IPS-18c (cell line): ENCODE measurements around the gene METTL16.

ENCODE experiments used
- H3K4me3 ChIP-seq: 2 replicates; pipeline ENCODE4 v1.7.0; 2013; ENCODE audit warnings: low read depth, mild to moderate bottlenecking, low read length, moderate library complexity; ENCODE audit not compliant: insufficient read depth
- H3K9me3 ChIP-seq: one replicate; pipeline ENCODE4 v1.6.1; 2013; ENCODE audit warnings: mild to moderate bottlenecking, low read length, moderate library complexity; ENCODE audit not compliant: control insufficient read depth, insufficient read depth

The METTL16 gene

GRCh38 chr17:2395258-2396181 lies 116.2 kb downstream of the METTL16 start:
- Histone ChIP-seq H3K4me3 (no peak overlapping the region), H3K9me3 (no peaks in the 10 kb centered on the region)

DNA sequence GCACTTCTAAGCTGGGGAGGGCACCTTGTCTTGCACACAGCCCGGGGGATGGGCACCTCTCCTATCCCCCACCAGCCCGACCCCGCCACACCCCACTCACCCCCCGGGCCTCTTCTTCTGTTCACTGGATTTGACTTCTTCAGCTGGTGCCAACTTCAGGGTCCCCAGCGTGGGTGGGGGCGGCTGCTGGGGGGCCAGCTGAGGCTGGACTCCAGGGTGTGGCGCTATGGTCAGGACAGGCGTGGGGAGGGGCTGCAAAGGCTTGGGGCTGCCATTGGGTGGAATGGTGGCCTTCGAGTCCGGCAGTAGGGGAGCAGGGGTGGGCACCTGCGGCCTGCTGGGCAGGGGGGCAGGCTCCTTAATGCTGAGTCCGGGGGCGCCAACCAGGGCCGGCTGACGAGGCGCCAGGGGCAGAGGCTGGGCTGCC lies 116.9 kb downstream of the METTL16 start:
- H3K4me3 ChIP-seq, result 0 out of 2 replicates have a peak overlapping the region, but pooled peaks have one; percentile 34

DNA sequence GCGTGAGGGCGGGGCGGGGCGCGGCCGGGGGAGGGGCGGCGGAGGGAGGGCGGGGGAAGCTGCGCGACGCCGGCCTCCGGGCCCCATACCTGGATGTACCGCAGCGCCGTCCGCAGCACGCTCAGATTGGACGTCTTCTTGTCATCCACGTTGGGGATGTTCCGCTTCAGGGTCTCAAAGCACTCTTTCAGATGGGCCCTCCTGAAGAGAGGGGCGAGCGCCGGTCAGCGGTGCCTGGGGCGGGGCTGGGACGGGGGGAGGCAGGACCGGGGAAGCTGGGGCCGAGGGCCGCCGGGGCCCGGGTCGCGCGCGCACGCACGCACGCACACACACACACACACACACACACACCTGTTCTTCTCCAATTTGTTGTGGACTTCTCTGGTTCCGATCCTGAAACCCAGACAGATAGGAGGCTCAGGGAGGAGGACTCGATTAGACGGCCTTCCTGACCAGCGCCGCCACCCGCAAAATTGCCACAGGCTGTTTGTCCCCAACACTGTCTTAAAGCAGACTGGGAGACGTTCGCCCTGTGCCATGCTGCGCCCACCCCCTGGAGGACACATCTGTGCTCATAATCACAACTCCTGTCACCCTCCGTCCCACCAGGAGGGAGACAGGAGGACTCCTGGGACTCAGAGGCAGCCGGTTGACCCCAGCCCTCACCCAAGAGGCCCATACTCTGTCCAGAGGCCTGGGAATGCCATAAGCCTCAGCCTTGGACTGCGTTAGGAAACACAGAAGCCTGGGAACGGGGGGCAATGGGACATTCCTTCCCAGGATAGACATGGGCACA lies 117.5 kb downstream of the METTL16 start:
- H3K9me3 ChIP-seq, result no peaks in the 10 kb centered on the region
- peak overlapping the region; percentile 34 for H3K4me3 ChIP-seq

More for the DNA sequence above, 116.9 kb downstream of the METTL16 start:
- H3K9me3 ChIP-seq, result no peaks in the 10 kb centered on the region

DNA sequence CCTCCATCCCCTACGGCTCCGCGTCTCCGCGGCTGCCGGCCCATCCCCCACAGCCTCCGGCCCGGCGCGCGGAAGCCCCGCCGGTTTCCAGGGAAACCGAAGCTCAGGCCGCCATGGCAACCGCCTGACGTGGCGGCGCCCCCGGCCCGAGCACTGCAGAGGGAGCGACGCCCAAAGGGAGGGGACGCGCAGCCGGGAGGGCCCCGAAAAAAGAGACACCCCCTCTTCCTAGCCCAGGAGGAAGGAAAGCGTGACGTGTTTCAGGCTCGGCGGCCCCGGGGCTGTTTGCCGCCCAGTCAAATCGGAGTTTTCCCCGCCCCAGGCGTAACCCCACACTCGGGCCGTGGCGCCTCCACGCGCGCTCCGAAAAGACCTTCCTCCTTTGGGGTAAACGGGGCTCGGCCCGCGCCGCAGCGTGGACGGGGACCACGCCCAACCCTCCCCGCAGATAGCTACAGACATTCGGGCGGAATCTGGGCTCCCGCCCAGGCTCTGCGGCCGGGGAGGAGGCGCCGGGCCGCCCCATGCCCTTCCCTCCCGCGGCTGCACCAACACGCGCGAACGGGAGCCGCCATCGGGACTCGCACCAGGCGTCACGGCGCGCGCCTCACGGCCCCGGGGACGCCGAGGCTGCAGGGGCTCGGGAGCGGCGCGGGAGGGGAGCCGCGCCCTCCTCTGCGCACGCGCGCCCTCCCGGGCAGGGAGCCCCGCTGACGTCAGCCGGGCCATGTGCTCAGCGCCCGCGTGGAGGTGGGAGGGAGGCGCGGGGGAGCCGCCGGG lies 118.3 kb downstream of the METTL16 start:
- Histone ChIP-seq H3K9me3 (no peaks in the 10 kb centered on the region), H3K4me3 (peak overlapping the region; percentile 77)

GRCh38 chr17:2392252-2393173 lies 119.2 kb downstream of the METTL16 start:
- peak overlapping the region; percentile 77 for H3K4me3 ChIP-seq
- H3K9me3 ChIP-seq, result no peaks in the 10 kb centered on the region

DNA sequence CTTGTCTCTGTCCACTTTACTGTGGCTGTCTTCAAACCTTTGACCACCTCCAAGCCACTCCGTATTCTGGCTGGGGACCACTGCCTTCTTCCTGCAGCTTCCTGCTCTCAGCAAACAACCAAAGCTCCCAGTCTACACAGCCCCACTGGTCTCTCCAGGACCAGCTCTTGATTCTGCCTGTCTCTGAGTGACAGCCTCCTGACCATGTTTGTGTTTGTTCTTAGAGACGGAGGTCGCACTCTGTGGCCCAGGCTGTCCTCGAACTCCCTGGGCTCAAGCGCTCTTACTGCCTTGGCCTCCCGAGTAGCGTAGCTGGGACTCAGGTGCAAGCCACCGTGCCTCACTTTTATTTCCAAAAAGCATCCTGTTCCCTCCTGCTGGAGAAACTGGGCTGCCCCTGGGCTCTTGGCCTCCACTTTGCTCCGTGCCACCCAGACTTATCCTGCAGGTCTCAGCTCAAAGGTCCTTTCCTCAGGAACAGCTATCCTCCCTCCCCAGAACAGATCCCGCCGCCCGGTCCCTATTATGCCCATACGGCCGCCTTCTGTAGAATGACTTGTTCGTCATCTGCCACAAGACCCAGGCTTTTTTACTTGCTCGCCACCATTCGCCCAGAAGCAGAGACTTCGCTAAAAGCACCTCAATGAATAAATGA lies 120.0 kb downstream of the METTL16 start:
- H3K9me3 ChIP-seq, result no peaks in the 10 kb centered on the region
- peak overlapping the region; percentile 77 for H3K4me3 ChIP-seq

DNA sequence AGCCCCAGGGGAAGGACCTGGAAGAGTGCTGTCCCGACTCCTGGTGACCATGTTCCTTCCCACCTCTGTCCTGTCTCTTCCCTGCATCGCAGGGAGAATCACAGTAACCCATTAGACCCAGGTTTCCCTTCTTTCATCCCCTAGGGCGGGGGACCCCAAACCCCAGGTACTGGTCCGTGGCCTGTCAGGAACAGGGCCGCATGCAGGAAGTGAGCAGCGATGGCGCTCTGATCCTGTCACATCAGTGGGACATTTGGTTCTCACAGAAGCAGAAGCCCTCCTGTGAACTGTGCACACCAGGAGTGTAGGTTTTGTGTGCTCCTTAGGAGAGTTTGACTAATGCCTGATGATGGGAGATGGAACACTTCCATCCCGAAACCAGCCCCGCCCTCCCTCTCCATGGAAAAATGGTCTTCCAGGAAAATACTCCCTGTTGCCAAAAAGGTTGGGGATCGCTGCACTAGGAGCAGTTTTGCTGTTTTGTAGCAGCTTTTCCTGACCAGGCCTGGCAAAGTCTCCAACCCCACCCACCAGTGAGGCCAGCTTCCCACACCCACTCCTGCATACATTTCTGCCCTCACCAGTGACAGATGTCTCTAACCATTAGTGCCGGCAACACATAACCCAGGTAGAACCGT lies 121.4 kb downstream of the METTL16 start:
- Histone ChIP-seq H3K4me3 (no peak overlapping the region), H3K9me3 (no peaks in the 10 kb centered on the region)

DNA sequence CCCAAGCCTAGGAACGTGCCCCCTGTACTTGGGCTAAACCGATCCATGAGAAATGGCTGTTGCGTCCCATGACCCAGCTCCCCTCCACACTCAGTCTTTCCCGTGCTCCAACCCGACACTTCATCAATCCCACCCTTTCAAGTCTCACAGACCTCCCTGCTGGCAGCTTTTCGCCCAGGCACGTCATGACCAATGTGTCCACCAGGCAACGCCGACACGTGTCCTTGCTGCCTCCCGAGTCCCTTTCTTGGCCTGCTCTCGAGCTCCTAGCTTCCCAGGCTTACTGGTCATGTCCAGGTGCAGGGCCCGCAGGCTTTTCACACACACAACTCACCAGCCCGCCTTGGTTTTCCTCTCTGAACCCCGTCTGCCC lies 123.0 kb downstream of the METTL16 start:
- Histone ChIP-seq H3K4me3 (no peak overlapping the region), H3K9me3 (no peaks in the 10 kb centered on the region)

DNA sequence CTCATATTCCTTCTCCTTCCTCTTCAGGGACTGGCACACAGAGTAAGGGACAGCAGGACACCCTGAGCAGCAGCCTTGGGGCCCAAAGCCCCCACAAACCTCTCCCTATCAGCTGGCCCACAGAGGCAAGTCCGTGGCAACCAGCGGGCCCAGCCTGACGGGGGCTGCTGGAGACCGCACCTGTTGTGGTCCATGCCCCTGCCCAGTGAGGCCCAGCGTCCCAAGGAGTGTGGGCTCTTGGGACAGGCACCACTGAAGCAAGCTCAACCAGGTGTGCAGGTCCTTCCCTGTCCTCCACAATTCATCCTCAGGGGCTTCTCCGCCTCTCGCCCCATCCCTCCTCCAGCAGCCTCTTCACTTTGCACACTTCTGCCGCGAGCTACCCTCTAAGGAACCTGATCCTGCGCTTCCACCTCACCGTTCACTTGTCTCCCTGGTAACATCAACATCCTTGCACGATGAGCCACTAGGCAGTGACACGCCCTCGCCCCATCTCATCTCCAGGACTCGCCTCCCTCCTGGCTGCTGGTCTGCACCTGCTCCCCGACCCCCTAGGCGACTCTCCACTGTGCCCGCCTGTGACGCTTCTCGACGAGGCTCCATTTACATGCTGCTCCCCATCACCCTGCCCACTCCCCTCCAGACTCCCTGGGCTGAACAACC lies 123.5 kb downstream of the METTL16 start:
- H3K4me3 ChIP-seq, result no peak overlapping the region
- H3K9me3 ChIP-seq, result no peaks in the 10 kb centered on the region

DNA sequence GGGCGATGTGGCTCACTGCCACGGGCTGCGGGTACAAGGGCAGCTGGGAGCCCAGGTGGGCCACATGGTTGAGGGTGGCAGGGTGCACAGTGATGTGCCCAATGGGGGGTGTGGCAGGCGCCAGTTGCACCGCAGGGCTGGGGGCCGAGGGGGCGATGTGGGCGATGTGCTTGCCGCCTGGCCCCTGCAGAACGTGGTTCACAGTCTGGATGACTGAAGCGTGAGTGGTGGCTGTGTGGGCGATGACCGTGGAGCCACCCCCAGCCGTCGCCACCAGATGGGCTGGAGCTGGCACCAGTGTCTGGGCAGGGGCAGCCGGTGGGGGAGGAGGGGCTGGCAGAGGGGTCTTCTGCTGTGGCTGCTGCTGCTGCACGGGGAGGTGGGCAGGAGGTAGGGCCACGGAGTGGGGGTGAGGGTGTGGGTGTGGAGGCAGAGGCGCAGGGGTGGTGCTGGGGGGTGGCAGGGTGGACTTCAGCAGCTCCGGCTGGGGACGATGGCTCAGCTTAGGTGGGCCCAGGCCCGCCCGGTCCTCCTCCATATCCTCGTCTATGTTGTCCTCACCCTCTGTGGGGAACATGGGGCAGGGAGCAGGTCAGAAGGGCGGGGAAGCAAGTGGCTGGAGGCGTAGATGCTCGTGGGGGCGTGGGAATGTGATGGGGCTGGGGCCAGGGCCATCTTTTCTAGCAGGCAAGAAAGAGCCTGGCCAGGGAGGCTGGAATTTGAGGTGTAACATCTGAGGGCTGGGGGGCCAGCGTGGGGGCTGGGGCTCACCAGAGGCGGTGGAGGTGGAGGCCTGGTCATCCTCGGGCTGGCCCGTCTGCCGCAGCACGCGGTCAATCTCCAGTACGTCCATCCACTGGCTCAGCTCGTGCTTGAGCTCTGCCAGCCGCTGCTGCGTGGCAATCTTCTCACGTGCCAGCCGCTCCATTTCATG lies 124.3 kb downstream of the METTL16 start:
- no peaks in the 10 kb centered on the region for H3K9me3 ChIP-seq
- no peak overlapping the region for H3K4me3 ChIP-seq

DNA sequence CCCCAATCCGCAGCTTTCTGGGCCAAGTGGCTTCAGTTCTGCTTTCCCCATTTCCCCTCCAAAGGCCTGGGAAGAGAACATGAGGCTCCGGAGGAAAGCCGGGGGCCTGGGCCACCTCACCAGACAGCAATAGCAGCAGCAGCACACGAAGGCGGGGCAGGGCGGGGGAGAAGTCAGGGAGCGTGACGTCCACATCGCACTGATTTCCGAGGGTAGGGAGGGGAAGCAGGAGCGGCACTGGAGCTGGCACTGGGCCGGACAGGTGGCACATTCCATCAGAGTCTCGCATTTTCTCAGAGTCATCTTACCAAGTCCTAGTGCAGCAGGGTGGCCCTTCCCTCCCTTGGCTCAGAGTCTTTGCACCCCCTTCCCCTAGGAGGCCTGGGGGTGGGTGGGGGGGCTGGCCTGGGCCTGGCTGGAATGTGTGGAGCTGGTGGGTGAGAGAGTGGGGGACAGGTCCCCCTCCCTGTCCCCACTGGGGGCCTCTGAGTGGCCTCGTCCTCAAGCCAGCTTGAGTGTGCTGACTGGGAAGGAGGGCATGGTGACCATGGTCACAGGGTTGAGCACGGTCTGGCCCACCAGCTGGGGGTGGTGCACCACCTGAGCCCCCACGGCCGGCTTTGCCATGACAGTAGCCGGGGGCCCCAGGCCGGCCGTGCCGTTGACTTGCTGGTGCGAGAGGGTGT lies 125.1 kb downstream of the METTL16 start:
- Histone ChIP-seq H3K4me3 (no peak overlapping the region), H3K9me3 (no peaks in the 10 kb centered on the region)

DNA sequence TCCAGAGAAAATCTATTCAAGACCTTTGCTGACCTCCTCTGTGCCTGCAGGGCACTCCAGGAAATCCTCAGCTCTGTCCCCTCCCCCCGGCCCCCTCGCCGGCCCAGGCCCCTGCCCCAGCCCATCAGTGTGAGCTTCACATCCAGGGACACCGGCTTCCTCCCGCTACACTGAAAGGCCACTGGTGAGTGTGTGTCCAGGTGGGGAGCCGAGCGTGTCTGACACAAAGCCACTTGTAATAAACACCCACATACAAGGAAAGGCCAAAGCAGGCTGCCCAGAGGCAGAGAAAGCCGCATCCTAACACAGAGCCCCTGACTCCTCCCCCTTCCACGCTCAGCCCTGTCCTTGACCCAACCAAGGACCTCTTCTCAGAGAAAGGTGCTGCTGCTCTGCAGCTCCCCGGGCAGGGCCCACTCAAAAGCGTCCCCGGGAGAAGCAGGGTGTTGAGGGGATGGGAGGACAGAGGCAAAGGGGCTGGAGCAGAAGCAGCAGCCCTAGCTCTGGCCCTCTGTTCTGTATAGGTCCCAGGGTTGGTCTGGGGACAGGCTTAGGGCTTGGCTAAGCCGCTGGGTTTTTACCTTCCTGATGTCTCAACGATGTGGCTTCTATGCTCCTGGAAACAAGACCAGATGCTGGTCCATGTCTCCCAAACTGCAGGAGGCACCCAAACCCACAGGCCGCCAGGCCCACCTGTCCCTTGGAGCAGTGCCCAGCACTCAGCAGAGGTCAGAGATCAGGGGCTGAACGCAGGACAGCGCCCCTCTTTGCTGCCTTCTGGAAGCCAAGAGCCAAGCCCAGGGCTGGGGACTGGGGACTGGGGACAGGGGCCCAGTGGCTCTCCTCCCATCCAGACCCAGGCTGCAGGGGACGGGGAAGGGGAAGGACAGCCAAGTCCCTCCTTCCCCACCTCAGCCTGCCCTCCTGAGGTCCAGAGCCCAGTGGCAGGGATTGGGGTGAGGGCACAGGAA lies 126.2 kb downstream of the METTL16 start:
- no peaks in the 10 kb centered on the region for H3K9me3 ChIP-seq
- H3K4me3 ChIP-seq, result no peak overlapping the region
